H54 (cell line): ENCODE results near the gene GPR137B.

Experiments
- DNase-seq: peaks from one replicate; pipeline ENCODE4 v3.0.0; 2011; ENCODE audit warnings: low spot score, mixed read lengths; ENCODE audit not compliant: insufficient read length
- FAIRE-seq: peaks from 3 replicates; lab custom pipeline; 2011; peaks lifted over from hg19 to GRCh38; lab: Jason Lieb, UNC
- POLR2A ChIP-seq: IDR thresholded peaks from 2 replicates; pipeline ENCODE4 v1.6.1; 2011; ENCODE audit warnings: low read depth, mild to moderate bottlenecking, low read length

GPR137B gene

GRCh38 chr1:236144446-236145150, 2.3 kb downstream of the GPR137B start:
- DNase-seq (no peak), FAIRE-seq (no peak)
- TF ChIP-seq POLR2A, result no peak

- FAIRE-seq (no peak), DNase-seq (no peak)
- TF ChIP-seq POLR2A, result no peak
Measured at GRCh38 chr1:236147068-236147467, 4.7 kb downstream of the GPR137B start.

- DNase-seq, result no peak
- TF ChIP-seq POLR2A, result no peak
- FAIRE-seq, result no peak
Measured at GRCh38 chr1:236147521-236148469, 5.5 kb downstream of the GPR137B start.

- no peak for TF ChIP-seq POLR2A
- FAIRE-seq (no peak), DNase-seq (no peak)
Measured at GRCh38 chr1:236148470-236148845, 6.1 kb downstream of the GPR137B start.

GRCh38 chr1:236149003-236149595, 6.8 kb downstream of the GPR137B start:
- FAIRE-seq, result no peak
- DNase-seq, result no peak
- TF ChIP-seq POLR2A, result no peak

GRCh38 chr1:236149696-236150228, 7.4 kb downstream of the GPR137B start:
- DNase-seq (no peak), FAIRE-seq (no peak)
- no peak for TF ChIP-seq POLR2A

- no peak for TF ChIP-seq POLR2A
- FAIRE-seq (no peak), DNase-seq (no peak)
Measured at GRCh38 chr1:236150311-236150955, 8.1 kb downstream of the GPR137B start.

GRCh38 chr1:236150986-236151385, 8.6 kb downstream of the GPR137B start:
- DNase-seq (no peak), FAIRE-seq (no peak)
- no peak for TF ChIP-seq POLR2A

- TF ChIP-seq POLR2A, result no peak
- no peak for FAIRE-seq
- no peak for DNase-seq
Measured at GRCh38 chr1:236151739-236152424, 9.5 kb downstream of the GPR137B start.

GRCh38 chr1:236154126-236154525, 11.8 kb downstream of the GPR137B start:
- no peak for TF ChIP-seq POLR2A
- no peak for DNase-seq
- no peak for FAIRE-seq

- no peak for DNase-seq
Measured at GRCh38 chr1:236154671-236155398, 12.5 kb downstream of the GPR137B start.

GRCh38 chr1:236155399-236155767, 13.0 kb downstream of the GPR137B start:
- FAIRE-seq (no peak), DNase-seq (no peak)
- no peak for TF ChIP-seq POLR2A

More at GRCh38 chr1:236154671-236155398, 12.5 kb downstream of the GPR137B start:
- no peak for TF ChIP-seq POLR2A
- FAIRE-seq, result no peak
